ENCODE measurements around the gene SHISA8.
"Not testable (repeated sequence)": the region's sequence is repeated elsewhere in the genome, so short reads cannot be mapped to it uniquely, and the experiment has no call there.

The SHISA8 gene

DNA sequence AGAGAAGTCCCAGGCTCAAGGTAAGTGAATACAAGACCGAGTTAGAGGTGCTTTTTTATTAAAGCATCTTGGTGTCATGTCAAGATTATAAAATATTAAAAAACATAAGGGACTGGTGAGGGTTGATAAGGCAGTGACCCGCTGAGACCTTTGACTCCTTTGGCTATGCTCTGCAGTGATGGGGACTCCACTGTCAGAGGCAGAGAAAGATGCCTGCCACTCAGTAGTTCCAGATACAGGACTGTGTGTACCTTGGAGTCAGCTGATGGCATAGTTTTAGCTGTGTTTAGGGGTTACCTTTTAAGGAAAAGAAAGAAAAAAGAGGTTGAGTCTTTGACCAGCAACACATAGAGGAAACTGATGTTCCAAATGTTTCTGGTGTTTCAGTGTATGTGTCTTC is 40.8 kb downstream of the SHISA8 start:
- no peaks in the 10 kb centered on the region for H3K27me3 ChIP-seq (ENCODE audit: control insufficient read depth, insufficient read depth, low read length)
- H3K4me2 ChIP-seq (ENCODE audit: low read length) = no peak overlapping the region
- peaks cover 4% of the 10 kb centered on the region for H3K4me1 ChIP-seq
- H3K27ac ChIP-seq = no peak overlapping the region
- no peak overlapping the region for H3K9ac ChIP-seq
- no peaks in the 10 kb centered on the region for H3K9me3 ChIP-seq (ENCODE audit: control insufficient read depth, low read length)
- no peaks in the 10 kb centered on the region for H3K36me3 ChIP-seq (ENCODE audit: control insufficient read depth, insufficient read depth, low read length)
- H2AFZ ChIP-seq = no peak overlapping the region
- no peaks in the 10 kb centered on the region for H3K79me2 ChIP-seq
- TF ChIP-seq, protein P1, sequence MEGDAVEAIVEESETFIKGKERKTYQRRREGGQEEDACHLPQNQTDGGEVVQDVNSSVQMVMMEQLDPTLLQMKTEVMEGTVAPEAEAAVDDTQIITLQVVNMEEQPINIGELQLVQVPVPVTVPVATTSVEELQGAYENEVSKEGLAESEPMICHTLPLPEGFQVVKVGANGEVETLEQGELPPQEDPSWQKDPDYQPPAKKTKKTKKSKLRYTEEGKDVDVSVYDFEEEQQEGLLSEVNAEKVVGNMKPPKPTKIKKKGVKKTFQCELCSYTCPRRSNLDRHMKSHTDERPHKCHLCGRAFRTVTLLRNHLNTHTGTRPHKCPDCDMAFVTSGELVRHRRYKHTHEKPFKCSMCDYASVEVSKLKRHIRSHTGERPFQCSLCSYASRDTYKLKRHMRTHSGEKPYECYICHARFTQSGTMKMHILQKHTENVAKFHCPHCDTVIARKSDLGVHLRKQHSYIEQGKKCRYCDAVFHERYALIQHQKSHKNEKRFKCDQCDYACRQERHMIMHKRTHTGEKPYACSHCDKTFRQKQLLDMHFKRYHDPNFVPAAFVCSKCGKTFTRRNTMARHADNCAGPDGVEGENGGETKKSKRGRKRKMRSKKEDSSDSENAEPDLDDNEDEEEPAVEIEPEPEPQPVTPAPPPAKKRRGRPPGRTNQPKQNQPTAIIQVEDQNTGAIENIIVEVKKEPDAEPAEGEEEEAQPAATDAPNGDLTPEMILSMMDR (IDR thresholded peaks at IDR 0.05) = no peak
- no peak overlapping the region for H3K4me3 ChIP-seq (ENCODE audit: low read depth, low read length)

DNA sequence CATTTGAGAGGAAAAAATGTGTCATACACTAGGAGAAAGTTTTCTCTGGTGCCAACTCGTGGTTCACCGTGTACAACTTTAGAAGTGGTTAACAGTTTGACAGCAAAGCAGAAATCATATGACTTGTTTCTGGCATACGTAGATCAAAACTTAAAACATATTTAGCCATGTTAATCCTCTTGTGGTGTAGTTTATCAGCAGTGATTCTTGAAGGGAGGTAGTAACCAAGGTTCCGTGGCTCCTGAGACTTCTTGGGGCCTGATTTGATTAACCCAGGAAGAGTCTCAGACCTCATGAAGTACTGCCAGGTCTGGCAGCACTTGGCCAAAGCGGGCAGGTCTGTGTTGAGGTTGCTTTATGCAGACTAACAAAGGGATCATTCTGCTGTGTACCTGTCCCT is 41.5 kb downstream of the SHISA8 start:
- H3K27ac ChIP-seq = no peak overlapping the region
- no peaks in the 10 kb centered on the region for H3K79me2 ChIP-seq
- H3K9ac ChIP-seq = no peak overlapping the region
- H3K9me3 ChIP-seq (ENCODE audit: control insufficient read depth, low read length) = no peaks in the 10 kb centered on the region
- no peaks in the 10 kb centered on the region for H3K27me3 ChIP-seq (ENCODE audit: control insufficient read depth, insufficient read depth, low read length)
- no peak overlapping the region for H3K4me2 ChIP-seq (ENCODE audit: low read length)
- H3K4me1 ChIP-seq = peaks cover 4% of the 10 kb centered on the region
- H3K36me3 ChIP-seq (ENCODE audit: control insufficient read depth, insufficient read depth, low read length) = no peaks in the 10 kb centered on the region
- no peak overlapping the region for H2AFZ ChIP-seq
- TF ChIP-seq, protein P1 (IDR thresholded peaks at IDR 0.05) = no peak
- H3K4me3 ChIP-seq (ENCODE audit: low read depth, low read length) = no peak overlapping the region

DNA sequence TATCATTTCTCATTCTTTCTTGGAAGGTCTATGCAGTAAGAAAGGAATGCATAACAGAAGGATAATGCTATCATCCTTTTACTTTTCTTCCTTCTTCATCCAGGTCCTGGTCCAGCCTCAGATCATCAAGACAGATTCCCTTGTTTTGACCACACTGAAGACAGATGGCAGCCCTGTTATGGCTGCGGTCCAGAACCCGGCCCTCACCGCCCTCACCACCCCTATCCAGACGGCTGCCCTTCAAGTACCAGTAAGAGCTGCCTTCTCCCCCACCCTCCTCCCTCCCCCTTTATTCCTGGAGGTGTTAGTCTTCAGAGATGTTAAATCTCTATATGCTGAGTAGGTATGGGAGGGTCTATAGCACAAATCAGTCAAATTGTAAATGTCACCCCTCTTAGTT is 44.1 kb downstream of the SHISA8 start:
- Histone ChIP-seq H2AFZ (no peak overlapping the region), H3K9ac (no peak overlapping the region), H3K27ac (no peak overlapping the region), H3K27me3 (ENCODE audit: control insufficient read depth, insufficient read depth, low read length) (no peaks in the 10 kb centered on the region), H3K9me3 (ENCODE audit: control insufficient read depth, low read length) (no peaks in the 10 kb centered on the region), H3K36me3 (ENCODE audit: control insufficient read depth, insufficient read depth, low read length) (no peaks in the 10 kb centered on the region), H3K4me1 (peaks cover 4% of the 10 kb centered on the region), H3K4me3 (ENCODE audit: low read depth, low read length) (peak overlapping the region; percentile 13), H3K79me2 (no peaks in the 10 kb centered on the region), H3K4me2 (ENCODE audit: low read length) (no peak overlapping the region)
- TF ChIP-seq, protein P1 (IDR thresholded peaks at IDR 0.05) = no peak

DNA sequence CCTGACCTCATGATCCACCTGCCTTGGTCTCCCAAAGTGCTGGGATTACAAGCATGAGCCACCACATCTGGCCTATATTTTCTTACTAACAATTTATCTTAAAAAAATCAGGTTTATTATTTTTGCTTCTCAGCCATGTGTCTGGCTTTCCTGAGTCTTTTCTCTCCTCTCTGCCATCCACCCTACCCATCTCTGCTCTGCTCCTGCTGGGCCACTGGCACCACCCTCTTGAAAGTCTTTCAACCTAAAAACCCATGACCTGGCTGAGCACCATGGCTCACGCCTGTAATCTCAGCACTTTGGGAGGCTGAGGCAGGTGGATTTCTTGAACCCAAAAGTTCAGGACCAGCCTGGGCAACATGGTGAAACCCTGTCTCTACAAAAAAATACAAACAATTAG is 44.8 kb downstream of the SHISA8 start:
- not testable (repeated sequence) for H3K4me2 ChIP-seq (ENCODE audit: low read length); H3K9ac ChIP-seq; H3K4me3 ChIP-seq (ENCODE audit: low read depth, low read length); H3K27ac ChIP-seq; H3K36me3 ChIP-seq (ENCODE audit: control insufficient read depth, insufficient read depth, low read length); H3K9me3 ChIP-seq (ENCODE audit: control insufficient read depth, low read length); H2AFZ ChIP-seq; H3K79me2 ChIP-seq; H3K27me3 ChIP-seq (ENCODE audit: control insufficient read depth, insufficient read depth, low read length); H3K4me1 ChIP-seq

DNA sequence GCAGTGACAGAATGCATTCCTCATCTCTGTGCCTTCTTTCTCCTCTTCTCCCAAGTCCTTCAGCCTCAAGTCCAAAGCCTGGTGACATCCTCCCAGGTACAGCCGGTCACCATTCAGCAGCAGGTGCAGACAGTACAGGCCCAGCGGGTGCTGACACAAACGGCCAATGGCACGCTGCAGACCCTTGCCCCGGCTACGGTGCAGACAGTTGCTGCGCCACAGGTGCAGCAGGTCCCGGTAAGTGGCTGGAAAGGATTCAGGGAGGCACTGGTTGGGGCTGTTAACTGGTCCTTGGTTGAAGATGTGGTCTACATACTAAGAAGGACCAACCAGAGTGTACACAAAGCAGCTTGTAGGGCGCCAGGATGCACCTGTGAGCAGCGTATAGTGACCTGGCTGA is 46.3 kb downstream of the SHISA8 start:
- Histone ChIP-seq H2AFZ (no peak overlapping the region), H3K79me2 (no peaks in the 10 kb centered on the region), H3K27me3 (ENCODE audit: control insufficient read depth, insufficient read depth, low read length) (no peaks in the 10 kb centered on the region), H3K4me2 (ENCODE audit: low read length) (no peak overlapping the region), H3K27ac (no peak overlapping the region), H3K9me3 (ENCODE audit: control insufficient read depth, low read length) (no peaks in the 10 kb centered on the region), H3K4me1 (peaks cover 4% of the 10 kb centered on the region), H3K4me3 (ENCODE audit: low read depth, low read length) (no peak overlapping the region), H3K36me3 (ENCODE audit: control insufficient read depth, insufficient read depth, low read length) (no peaks in the 10 kb centered on the region), H3K9ac (no peak overlapping the region)
- TF ChIP-seq, protein P1 (IDR thresholded peaks at IDR 0.05) = no peak

Measured in parathyroid adenoma (tissue), 2 donors.